Liver (tissue), 9 donors: ENCODE results near the gene CTDSPL2. TPM values are rescaled to one million over a fixed set of nuclear protein-coding genes. Genes with fewer than 3 reads are reported as not detected.
"Not testable (repeated sequence)": the region's sequence is repeated elsewhere in the genome, so short reads cannot be mapped to it uniquely, and the experiment has no call there.

ENCODE experiments used
- DNase-seq: peaks from one replicate; pipeline ENCODE4 v3.0.0-alpha.2; 2017; ENCODE audit warnings: low spot score
- H3K27ac ChIP-seq, 2 donors: one replicate each; pipeline ENCODE4 v1.7.0; 2013; ENCODE audit warnings: inconsistent platforms in 2 of 2, low read length in 2 of 2, control low read depth in 1 of 2, low read depth in 1 of 2, mild to moderate bottlenecking in 1 of 2
- H3K27me3 ChIP-seq, 4 donors: one replicate each; pipeline versions ENCODE4 v1.6.1 to v1.7.0; 2013; ENCODE audit warnings: low read length in 3 of 4, inconsistent platforms in 1 of 4, mild to moderate bottlenecking in 1 of 4, moderate library complexity in 1 of 4; ENCODE audit not compliant: control insufficient read depth in 4 of 4, insufficient read depth in 4 of 4
- H3K36me3 ChIP-seq, 4 donors: one replicate each; pipeline versions ENCODE4 v1.6.1 to v1.7.0; 2013; ENCODE audit warnings: low read length in 3 of 4, mild to moderate bottlenecking in 3 of 4, low read depth in 1 of 4, moderate library complexity in 1 of 4; ENCODE audit not compliant: control insufficient read depth in 4 of 4, insufficient read depth in 3 of 4
- H3K4me1 ChIP-seq, 4 donors: one replicate each; pipeline versions ENCODE4 v1.6.1 to v1.7.0; 2013; ENCODE audit warnings: low read length in 3 of 4, mild to moderate bottlenecking in 3 of 4, moderate library complexity in 1 of 4; ENCODE audit not compliant: control insufficient read depth in 4 of 4, insufficient read depth in 4 of 4
- H3K4me3 ChIP-seq, 3 donors: one replicate each; pipeline versions ENCODE4 v1.6.1 to v1.7.0; 2013; ENCODE audit warnings: low read length in 3 of 3, control low read depth in 1 of 3, low read depth in 1 of 3, mild to moderate bottlenecking in 1 of 3
- H3K9ac ChIP-seq, 2 donors: one replicate each; pipeline ENCODE4 v1.7.0; 2013; ENCODE audit warnings: low read length in 2 of 2, mild to moderate bottlenecking in 2 of 2, moderate library complexity in 2 of 2, control low read depth in 1 of 2, low read depth in 1 of 2
- H3K9me3 ChIP-seq, 4 donors: one replicate each; pipeline versions ENCODE4 v1.6.1 to v1.7.0; 2013; ENCODE audit warnings: low read length in 3 of 4; ENCODE audit not compliant: control insufficient read depth in 4 of 4
- CTCF ChIP-seq: fragments of 150-350 bp; IDR thresholded peaks from 2 replicates; pipeline ENCODE4 v1.5.1; 2017; ENCODE audit warnings: improper control_type of control experiment, low read depth, low read length; ENCODE audit not compliant: missing input control
- EGR1 ChIP-seq, 2 donors: IDR thresholded peaks; 2 replicates each; pipeline ENCODE4 v1.6.1; 2016 to 2018; ENCODE audit warnings: antibody characterized with exemption in 2 of 2, low read depth in 2 of 2
- FOXA1 ChIP-seq: IDR thresholded peaks from 2 replicates; pipeline ENCODE4 v1.6.1; 2016; ENCODE audit warnings: antibody characterized with exemption
- FOXA2 ChIP-seq: IDR thresholded peaks from 2 replicates; pipeline ENCODE4 v1.6.1; 2016; ENCODE audit warnings: antibody characterized with exemption
- HNF4A ChIP-seq, 2 donors: conservative IDR thresholded peaks; 2 replicates each; pipeline ENCODE4 v1.6.1; 2016; ENCODE audit warnings: antibody characterized with exemption in 2 of 2, mild to moderate bottlenecking in 2 of 2
- HNF4G ChIP-seq: IDR thresholded peaks from 2 replicates; pipeline ENCODE4 v1.6.1; 2016; ENCODE audit warnings: antibody characterized with exemption
- MAX ChIP-seq: IDR thresholded peaks from 2 replicates; pipeline ENCODE4 v1.6.1; 2016; ENCODE audit warnings: antibody characterized with exemption
- NR2F2 ChIP-seq: IDR thresholded peaks from 2 replicates; pipeline ENCODE4 v1.6.1; 2016; ENCODE audit warnings: antibody characterized with exemption
- RAD21 ChIP-seq, 2 donors: IDR thresholded peaks; 2 replicates each; pipeline ENCODE4 v1.6.1; 2016; ENCODE audit warnings: antibody characterized with exemption in 2 of 2, mild to moderate bottlenecking in 2 of 2
- REST ChIP-seq: IDR thresholded peaks from 2 replicates; pipeline ENCODE4 v1.6.1; 2016; ENCODE audit warnings: antibody characterized with exemption, mild to moderate bottlenecking
- RXRA ChIP-seq, 2 donors: IDR thresholded peaks; 2 replicates each; pipeline ENCODE4 v1.6.1; 2017 to 2018; ENCODE audit warnings: antibody characterized with exemption in 2 of 2, mild to moderate bottlenecking in 1 of 2
- SP1 ChIP-seq: IDR thresholded peaks from 2 replicates; pipeline ENCODE4 v1.6.1; 2018; ENCODE audit warnings: antibody characterized with exemption, mild to moderate bottlenecking
- TAF1 ChIP-seq: conservative IDR thresholded peaks from 2 replicates; pipeline ENCODE4 v1.6.1; 2016; ENCODE audit warnings: antibody characterized with exemption, mild to moderate bottlenecking
- YY1 ChIP-seq: IDR thresholded peaks from 2 replicates; pipeline ENCODE4 v1.6.1; 2016; ENCODE audit warnings: antibody characterized with exemption, mild to moderate bottlenecking
- ZBTB33 ChIP-seq: IDR thresholded peaks from 2 replicates; pipeline ENCODE4 v1.6.1; 2016; ENCODE audit warnings: antibody characterized with exemption
- WGBS: extraction: QIAGEN DNeasy Blood & Tissue Kit; methylation state at CpG from one replicate; pipeline ENCODE4 v1.1.7; 2013; 5-methylcytosine and 5-hydroxymethylcytosine counted together
- polyA plus RNA-seq, 2 donors: library from polyadenylated mRNA; stranded (reverse) in 1 of 2; unstranded in 1 of 2; fragments of 200-250 nt in 1 of 2; fragments of >200 nt in 1 of 2; fragmentation: Nextera tagmentation in 1 of 2; extraction: Ambion mirVana in 1 of 2; gene quantifications; one replicate each; pipeline versions ENCODE4 v1.2.1 to v1.2.3, GENCODE V29; 2013 to 2015
- total RNA-seq, 2 donors: library from RNA; depleted of rRNA; stranded (reverse); fragments of >200 nt; gene quantifications; one replicate each; pipeline ENCODE4 v1.2.3, GENCODE V29; 2014
- donor health status: healthy.
- donor health status: healthy.
- donor health status: healthy.
- donor health status: healthy.
- donor health status: healthy.

Gene CTDSPL2
- total and polyA plus RNA-seq, 4 donors, result 3.6 to 41.5 (median 21.2) TPM

GRCh38 chr15:44554934-44555723, 127.7 kb downstream of the CTDSPL2 start:
- Histone ChIP-seq H3K27ac (no peak overlapping the region), H3K9ac (no peak overlapping the region), H3K9me3 (no peaks in the 10 kb centered on the region), H3K4me1 (no peaks in the 10 kb centered on the region), H3K36me3 (peaks cover 21 to 66% (median 51%) of the 10 kb centered on the region in 4 donors), H3K4me3 (no peak overlapping the region), H3K27me3 (no peaks in the 10 kb centered on the region)
- no peak for DNase-seq
- 92% methylated on average over 4 of the region's 4 CpGs for WGBS
- no peak for TF ChIP-seq RAD21 (IDR thresholded peaks at IDR 0.05)

GRCh38 chr15:44560926-44561325, 133.5 kb downstream of the CTDSPL2 start:
- not testable (repeated sequence) for DNase-seq, H3K4me3 ChIP-seq, H3K9me3 ChIP-seq, H3K27ac ChIP-seq, H3K27me3 ChIP-seq, H3K4me1 ChIP-seq, H3K9ac ChIP-seq
- H3K36me3 ChIP-seq, result peaks cover 18 to 86% (median 75%) of the 10 kb centered on the region in 4 donors

GRCh38 chr15:44565387-44566154, 138.1 kb downstream of the CTDSPL2 start:
- Histone ChIP-seq H3K27ac (no peak overlapping the region), H3K9ac (no peak overlapping the region), H3K36me3 (peaks cover 5 to 91% (median 71%) of the 10 kb centered on the region in 4 donors), H3K4me1 (no peaks in the 10 kb centered on the region), H3K4me3 (no peak overlapping the region), H3K27me3 (no peaks in the 10 kb centered on the region), H3K9me3 (no peaks in the 10 kb centered on the region)
- DNase-seq, result no peak
- TF ChIP-seq TAF1 (no peak), NR2F2 (no peak), HNF4A (conservative IDR thresholded peaks at IDR 0.05) (no peak), ZBTB33 (no peak), FOXA1 (no peak), REST (no peak), EGR1 (IDR thresholded peaks at IDR 0.05; ENCODE audit: low read depth in 2 of 2) (no peak), YY1 (no peak), CTCF (no peak), FOXA2 (no peak), RXRA (IDR thresholded peaks at IDR 0.05) (no peak), HNF4G (no peak), SP1 (no peak), RAD21 (IDR thresholded peaks at IDR 0.05) (no peak), MAX (no peak)
- WGBS, result 98% methylated on average over 8 of the region's 8 CpGs
